CD4-positive, alpha-beta T cell treated with Interleukin-12 subunit alpha and Interleukin-12 subunit beta, for 1 hour (primary cell): Measurements from ENCODE around the gene VGLL3.
"Not testable (repeated sequence)": the region's sequence is repeated elsewhere in the genome, so short reads cannot be mapped to it uniquely, and the experiment has no call there.

ENCODE experiments used
- DNase-seq: peaks from one replicate; pipeline ENCODE4 v3.0.0-alpha.2; 2020

VGLL3 gene, protein sequence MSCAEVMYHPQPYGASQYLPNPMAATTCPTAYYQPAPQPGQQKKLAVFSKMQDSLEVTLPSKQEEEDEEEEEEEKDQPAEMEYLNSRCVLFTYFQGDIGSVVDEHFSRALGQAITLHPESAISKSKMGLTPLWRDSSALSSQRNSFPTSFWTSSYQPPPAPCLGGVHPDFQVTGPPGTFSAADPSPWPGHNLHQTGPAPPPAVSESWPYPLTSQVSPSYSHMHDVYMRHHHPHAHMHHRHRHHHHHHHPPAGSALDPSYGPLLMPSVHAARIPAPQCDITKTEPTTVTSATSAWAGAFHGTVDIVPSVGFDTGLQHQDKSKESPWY

DNA sequence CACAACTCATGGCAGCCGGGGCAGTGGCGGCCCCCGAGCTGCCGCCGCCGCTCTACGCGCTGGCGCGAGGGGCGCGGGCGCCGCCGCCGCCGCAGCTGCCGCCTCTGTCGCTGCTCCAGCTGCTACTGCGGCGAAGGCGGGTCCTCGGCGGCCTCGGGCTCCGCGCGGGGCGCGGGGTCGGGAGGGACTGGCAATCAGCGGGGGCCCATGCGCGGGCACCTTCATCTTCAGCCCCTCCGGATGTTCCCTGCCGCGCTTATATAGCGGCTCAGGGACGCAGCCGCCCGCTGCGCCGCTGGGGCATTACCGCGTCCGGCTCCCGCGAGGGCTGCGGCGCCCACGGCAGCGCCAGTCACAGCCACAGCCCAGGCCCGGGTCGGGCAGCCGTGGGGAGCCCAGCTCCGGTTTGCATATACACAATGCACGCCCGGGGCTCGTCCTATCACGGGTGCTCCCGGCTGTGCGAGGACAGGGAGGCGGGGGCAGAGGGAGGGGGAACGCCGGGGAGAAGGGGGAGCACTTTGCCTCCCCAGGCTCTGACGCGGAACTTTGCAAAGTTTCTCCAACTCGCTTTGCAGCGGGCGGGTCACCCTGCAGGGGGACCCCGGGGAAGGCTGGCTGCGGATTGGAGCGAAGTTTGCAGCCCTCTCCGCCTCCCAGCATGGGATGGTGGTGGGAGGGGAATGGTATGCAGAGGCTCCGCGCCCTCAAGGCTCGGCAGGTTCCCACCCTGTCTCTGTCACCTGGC, at the start of gene VGLL3:
Gene VGLL3, minus strand, starts transcription at position 416 of the 748 bp plus-strand sequence. Its CDS starts 406 bp downstream, at position 10.
- no peak for DNase-seq

GRCh38 chr3:87037652-87038051, 46.7 kb upstream of the VGLL3 start:
- no peak for DNase-seq

DNA sequence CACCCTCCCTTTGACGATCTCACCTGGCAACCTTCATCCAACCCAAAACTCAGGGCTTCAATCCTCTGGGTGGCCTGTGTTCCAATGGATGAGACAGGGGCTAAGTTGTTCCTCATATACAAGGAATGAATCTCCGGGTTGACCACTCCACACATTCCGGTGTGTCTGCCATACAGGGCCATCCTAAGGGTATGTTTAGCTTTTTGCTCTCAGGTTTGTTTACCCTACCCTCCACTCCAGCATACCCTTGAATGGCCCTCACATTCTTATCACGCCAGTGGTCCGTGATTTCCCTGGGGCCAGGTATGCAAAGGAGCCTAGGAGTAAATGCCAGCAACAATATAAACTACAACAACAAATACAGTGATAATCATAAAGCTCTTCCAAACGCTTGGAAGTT, 45.7 kb upstream of the VGLL3 start:
- no peak for DNase-seq

GRCh38 chr3:87035339-87035738, 44.4 kb upstream of the VGLL3 start:
- no peak for DNase-seq

GRCh38 chr3:87033205-87033604, 42.3 kb upstream of the VGLL3 start:
- no peak for DNase-seq

DNA sequence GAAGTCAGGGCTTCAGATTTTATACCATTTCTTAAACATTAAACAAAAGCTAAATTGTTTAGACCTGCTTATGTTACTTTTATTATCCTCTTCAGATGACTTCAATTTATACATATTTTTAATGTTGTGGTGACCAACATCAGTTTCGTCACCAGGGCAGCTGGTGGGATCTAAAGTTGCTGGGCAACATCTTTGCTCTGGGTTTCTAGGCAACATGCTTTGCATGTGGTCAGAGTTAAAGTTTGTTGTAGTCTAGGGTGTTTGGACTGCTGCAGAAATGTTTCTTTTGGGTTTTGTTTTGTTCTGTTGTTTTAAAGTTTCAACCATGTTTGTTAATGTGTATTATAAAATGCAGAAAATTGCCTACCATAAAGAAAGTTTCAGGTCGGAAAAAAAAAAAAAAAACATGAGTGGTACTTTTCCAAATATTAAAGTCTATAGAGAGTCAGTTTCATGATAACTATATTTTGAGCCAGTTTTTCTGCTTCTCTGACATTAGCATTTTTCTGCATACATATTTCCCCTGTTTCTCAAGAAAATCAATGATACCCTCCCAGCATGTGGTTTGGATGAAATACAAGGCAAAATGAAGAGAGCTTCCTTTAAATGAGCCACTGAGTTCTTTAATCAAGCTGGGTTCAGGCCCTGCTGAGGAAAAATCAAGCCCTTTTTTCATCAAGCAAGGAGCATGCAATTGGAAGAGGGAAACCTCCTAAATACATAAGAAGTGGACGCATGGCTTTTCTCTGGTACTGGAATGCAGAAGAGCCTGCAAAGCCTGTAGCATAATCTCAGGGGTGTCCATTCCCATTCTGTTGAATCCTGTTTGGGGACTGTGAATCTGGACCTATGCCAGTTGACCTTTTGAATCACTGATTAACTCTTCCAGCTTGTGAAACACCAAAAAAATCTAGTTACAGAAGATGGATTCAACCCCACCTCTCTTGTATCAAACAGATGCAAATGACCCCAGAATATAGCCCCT, 35.0 kb upstream of the VGLL3 start:
- no peak for DNase-seq

DNA sequence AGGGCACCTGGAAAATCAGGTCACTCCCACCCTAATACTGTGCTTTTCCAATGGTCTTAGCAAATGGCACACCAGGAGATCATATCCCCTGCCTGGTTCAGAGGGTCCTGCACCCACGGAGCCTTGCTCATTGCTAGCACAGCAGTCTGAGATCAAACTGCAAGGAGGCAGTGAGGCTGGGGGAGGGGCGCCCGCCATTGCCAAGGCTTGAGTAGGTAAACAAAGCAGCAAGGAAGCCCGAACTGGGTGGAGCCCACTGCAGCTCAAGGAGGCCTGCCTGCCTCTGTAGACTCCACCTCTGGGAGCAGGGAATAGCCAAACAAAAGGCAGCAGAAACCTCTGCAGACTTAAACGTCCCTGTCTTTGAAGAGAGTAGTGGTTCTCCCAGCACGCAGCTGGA, 26.4 kb upstream of the VGLL3 start:
- DNase-seq, result not testable (repeated sequence)

- DNase-seq, result no peak
Observed at GRCh38 chr3:87009271-87009670, 18.3 kb upstream of the VGLL3 start.

DNA sequence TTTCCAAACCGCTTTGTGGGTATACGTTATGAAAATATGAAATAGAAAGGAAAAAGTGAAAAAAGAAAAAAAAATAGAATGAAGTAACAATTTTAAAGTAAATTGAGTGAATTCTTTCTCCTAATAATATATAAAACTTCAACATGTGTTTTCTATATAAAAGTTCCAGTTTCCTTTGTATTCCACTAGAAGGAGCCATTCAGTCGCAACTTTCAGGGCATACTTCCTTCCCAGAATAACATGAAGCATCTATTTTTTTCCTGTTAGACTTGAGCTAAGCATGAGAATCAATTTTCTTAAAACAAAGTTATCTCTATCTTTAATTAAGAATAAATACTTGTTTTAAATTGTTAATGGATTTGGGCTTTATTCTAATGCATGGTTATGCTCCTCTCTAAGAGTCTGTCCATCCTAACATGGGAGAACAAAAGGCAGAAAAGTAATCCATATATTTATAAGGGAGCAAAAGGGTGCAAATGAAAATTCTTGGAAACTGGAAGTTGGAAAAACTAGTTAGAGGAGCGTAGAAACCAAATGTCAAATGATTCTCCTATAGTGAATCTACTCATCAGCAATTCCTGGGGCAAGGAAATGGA, 16.0 kb upstream of the VGLL3 start:
- DNase-seq, result no peak

GRCh38 chr3:87004883-87005282, 13.9 kb upstream of the VGLL3 start:
- no peak for DNase-seq

GRCh38 chr3:87002346-87002745, 11.4 kb upstream of the VGLL3 start:
- DNase-seq, result no peak

- DNase-seq, result no peak
Observed at GRCh38 chr3:87001473-87002098, 10.6 kb upstream of the VGLL3 start.

DNA sequence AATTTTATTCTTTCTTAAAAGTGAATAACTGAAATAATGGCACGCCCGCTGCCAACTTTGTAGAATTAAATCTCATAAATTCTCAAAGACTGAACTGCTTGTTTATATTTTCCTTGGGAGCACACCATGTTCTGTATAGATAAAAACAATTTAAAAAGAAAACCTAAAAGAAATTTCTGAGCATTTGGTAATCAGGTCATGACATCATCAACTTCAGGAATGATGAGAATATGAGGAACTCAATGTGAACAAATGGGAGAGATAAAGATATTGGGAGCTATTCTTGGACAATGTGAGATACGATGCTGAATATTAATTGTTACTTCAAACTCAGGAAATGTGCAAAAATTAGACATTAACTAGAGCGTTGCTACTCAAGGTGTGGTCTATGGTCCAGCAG, 10.0 kb upstream of the VGLL3 start:
- DNase-seq, result no peak

DNA sequence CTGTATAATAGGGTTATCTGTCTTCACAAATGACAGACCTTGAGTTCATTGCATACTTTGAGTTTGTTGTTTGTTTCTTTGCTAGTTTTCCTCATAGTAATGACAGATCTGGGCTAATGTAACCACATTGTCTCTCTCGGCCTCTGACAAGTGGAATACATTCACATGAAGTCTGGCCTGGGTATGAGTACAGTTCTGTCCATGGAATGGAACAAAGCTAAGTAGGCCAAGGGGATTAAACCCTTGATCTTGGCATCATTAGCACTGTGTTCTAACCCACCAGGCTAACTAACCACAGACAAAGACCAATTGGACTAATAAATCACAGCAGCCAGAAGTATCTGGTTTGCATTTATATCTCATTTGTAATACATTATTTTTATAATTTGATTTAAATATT, 7.6 kb upstream of the VGLL3 start:
- no peak for DNase-seq

DNA sequence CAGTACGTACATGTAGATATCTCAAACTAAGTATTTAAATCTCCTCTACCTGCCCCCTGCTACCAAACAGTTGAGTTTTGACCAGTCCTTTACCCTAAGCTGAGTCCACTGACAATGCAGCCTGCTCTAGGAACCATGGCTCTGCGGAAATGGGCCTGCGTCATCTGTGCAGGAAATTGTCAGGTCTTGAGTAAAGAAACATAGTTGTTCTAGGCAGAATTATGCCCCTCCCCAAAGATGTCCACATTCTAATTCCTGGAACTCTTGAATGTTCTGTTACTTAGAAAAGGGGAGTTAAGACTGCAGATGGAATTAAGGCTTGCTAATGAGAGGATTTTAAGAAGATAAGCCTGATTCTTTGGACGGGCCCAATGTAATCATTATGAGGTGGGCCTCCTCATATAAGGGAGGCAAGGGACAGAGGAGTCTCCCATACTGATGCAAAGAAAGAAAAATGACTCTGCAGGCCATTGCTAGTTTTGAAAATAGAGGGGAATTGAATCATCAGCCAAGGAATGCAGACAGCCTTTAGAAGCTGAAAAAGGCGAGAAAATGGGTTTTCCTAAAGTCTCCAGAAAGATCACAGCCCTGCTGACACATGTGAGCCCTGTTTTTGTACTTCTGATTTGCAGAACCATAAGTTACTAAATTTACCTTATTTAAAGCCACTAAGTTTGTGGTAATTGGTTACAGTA, 5.5 kb upstream of the VGLL3 start:
- DNase-seq, result no peak

- DNase-seq, result no peak
Observed at GRCh38 chr3:86995537-86995936, 4.6 kb upstream of the VGLL3 start.

DNA sequence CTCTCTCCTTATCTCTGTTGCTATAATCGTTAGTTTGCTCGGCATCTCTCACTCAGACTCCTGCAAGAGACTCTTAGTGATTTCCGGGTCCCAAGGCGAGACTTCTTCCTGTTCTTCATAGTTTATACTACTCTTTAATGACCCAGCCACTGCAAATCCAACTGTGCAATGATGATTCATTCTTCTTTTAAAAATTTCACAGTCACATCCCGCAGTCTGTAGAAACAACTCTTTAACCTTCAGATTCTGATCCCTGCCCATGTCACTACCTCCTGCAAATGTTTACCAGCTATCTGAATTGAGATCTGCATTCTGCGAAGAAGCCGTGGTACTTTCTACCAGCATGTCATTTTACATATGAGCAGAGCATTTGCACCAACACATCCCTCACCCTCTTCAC, 2.8 kb upstream of the VGLL3 start:
- DNase-seq, result no peak

- no peak for DNase-seq
Observed at GRCh38 chr3:86991840-86992435, 989 bp upstream of the VGLL3 start.

DNA sequence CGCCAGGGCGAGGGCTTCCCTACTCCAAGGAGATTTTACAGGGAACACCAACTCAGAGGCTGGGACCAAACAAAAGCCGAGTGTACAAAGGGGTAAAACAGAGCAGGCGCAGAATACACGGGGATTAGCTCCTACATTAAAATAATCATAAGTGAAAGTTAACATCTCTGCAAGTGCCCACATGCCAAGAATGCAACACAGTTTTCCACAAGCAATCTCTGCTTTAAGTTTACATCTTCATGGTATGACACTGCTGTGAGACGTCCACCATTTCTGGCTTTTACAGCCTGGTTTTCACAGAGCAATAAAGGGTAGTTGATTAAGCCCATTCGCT, 500 bp upstream of the VGLL3 start:
- no peak for DNase-seq

GRCh38 chr3:86990012-86990733, 776 bp downstream of the VGLL3 start:
- DNase-seq, result no peak

DNA sequence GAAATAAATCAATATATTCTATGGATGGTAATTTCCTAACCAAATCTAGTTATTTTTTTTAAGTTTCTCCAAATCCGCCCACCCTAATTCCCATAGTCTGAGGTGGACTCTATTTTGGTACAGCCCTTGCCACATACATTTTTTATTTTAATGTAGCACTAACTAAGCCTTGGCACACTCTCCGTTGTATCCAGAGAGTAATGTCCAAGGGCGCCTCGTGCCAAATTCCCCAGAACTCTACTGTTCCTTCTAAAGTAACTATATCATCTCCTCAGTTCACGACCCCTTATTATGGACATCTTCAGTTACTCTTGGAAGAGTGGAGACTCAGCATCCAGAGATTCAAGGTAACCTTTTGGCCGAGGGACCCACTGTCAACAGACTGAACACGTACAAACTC, 1.3 kb downstream of the VGLL3 start:
- no peak for DNase-seq
